Measurements from ENCODE around the gene BSG.
"Not testable (repeated sequence)": the region's sequence is repeated elsewhere in the genome, so short reads cannot be mapped to it uniquely, and the experiment has no call there.

BSG gene

DNA sequence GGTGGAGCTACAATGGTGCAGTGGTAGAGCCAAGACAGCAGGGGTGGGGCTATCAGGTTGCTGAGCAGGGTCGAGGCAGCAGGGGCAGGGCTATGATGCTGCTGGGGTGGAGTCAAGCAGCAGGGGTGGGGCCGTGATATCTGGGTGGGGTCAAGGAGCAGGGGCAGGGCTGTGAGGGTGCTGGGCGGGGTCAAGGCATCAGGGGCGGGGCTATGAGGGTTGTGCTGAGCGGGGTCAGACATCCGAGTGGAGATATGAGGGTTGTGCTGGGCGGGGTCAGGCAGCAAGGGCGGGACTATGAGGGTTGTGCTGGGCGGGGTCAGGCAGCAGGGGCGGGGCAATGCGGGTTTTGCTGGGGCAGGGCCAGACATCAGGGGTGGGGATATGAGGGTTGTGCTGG lies 32.0 kb downstream of the BSG start:
- no peak for DNase-seq (ENCODE audit: low read depth)

DNA sequence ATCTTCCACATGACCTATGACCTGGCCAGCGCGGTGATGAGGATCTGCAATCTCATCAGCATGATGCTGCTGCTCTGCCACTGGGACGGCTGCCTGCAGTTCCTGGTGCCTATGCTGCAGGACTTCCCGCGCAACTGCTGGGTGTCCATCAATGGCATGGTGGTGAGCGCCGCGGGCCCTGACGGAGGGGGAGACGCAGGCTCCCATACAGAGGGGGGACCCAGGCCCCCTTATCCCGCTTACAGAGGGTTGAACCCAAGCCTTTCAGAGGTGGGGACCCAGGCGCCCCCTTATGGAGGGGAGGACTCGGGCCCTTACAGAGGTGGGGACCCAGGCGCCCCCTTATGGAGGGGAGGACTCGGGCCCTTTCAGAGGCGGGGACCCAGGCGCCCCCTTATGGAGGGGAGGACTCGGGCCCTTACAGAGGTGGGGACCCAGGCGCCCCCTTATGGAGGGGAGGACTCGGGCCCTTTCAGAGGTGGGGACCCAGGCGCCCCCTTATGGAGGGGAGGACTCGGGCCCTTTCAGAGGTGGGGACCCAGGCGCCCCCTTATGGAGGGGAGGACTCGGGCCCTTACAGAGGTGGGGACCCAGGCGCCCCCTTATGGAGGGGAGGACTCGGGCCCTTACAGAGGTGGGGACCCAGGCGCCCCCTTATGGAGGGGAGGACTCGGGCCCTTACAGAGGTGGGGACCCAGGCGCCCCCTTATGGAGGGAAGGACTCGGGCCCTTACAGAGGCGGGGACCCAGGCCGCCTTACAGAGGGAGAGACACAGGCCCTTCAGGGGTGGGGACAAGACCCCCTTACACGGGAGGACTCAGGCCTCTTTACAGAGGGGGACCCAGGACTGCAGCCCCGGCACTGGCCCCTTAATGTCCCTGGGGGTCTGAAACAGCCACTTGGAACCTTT lies 32.9 kb downstream of the BSG start:
- not testable (repeated sequence) for DNase-seq (ENCODE audit: low read depth)

DNA sequence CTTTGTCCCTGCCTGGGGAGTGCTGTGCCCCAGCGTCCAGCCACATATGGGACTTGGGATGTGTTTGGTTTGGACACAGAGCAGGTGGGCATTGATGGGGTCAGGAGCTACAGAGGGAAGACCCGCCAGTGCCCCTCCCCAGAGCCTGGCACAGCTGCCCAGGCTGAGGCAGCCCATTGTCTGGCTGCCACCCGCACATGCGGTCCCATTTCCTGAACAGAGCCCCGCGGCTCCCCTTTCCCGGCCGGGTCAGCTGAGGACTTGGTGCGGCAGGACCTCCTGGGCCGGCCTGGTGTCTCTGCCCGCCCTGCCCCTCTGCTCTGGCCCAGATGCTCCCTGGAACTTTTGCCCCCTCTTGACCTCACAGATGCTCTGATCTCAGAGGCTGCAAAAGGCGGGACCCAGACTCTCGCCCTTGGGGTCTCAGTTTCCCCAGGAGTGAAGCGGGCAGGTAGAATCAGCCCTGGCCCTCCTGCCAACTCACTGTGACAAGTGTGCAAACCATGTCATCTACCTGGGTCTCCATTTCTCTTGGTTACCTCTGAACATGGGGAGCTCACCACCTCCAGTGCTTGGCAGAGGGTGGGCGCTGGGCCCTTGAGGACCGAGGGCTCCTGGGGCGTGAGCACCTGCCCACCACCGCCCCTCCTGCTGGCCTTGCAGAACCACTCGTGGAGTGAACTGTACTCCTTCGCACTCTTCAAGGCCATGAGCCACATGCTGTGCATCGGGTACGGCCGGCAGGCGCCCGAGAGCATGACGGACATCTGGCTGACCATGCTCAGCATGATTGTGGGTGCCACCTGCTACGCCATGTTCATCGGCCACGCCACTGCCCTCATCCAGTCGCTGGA lies 35.1 kb downstream of the BSG start:
- DNase-seq (ENCODE audit: low read depth) = no peak

DNA sequence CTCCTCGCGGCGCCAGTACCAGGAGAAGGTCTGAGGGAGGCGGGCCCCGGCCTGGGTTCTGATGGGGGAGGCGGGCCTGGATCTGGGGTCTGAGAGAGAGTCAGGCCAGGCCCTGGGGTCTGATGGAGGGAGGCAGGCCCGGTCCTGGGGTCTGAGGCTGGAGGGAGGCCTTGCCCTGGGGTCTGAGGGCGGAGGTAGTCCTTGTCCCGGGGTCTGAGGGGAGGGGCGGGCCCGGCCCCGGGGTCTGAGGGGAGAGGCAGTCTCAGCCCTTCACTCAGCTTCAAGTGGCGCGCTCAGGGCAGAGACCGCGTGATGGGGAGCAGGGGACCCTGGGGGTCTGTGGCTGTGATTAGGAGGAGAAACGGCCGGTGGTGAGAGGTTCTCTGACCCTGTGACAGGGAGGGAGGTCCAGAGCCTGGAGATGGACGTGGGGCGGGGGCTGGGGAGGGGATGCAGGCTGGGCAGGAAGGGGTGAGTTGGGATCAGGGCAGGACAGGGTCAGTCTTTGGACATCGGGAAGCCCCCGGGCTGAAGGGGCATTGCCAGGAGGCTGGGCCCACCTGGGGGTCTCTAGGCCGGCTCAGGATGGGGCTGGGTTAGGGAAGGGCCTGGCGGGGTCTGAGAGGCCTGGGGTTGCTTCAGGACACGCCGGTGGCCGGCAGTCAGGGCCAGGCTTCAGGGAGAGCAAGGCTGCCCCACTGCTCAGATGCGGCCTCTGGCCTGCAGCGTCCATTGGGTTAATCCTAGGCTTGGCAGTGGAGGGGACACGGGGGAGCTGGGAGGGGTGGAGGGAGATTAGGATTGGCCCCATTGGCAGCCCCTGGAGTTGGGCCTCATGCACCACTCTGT lies 36.0 kb downstream of the BSG start:
- DNase-seq (ENCODE audit: low read depth) = no peak

DNA sequence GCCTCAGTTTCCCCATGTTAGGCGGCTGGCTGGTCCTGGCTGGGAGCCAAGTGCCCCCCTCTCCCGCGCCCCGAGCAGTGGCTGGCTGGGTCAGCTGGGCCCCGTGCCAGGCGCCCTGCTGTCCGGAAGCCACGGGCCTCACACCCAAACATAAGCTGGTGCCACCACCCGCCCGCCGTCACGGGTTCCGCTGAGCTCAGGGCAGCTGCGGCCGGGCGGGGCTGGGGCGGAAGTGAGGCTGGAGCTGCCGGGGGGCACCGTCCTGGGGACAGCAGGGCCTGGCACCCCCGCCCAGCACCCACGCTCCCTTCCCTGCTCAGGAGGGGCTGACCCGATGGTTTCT lies 36.6 kb downstream of the BSG start:
- DNase-seq (ENCODE audit: low read depth) = no peak

DNA sequence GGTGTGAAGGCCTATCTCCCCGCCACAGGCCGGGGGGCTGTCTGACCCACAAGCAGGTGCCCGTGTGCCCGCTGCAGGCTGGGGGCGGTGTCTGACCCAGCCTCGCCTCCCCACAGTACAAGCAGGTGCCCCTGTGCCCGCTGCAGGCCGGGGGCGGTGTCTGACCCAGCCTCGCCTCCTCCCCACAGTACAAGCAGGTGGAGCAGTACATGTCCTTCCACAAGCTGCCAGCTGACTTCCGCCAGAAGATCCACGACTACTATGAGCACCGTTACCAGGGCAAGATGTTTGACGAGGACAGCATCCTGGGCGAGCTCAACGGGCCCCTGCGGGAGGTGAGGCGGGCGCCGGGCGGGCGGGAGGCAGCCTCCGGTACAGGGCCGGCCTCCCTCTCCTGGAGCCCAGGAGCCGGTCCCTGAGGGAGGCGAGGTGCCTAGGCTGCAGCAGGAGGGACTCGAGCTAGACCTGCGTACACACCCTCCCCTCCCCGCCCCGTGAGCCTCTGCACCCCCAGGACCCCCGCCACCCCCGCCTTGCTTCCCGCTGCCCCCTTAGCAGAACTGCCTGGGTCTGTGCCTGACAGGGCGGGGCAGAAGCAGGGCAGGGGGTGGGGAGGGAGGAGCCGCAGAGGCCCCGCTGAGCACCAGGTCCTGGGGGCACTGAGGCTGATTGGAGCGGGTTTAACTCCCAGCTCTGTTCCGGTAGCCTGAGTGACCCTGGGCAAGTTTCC lies 37.8 kb downstream of the BSG start:
- no peak for DNase-seq (ENCODE audit: low read depth)

DNA sequence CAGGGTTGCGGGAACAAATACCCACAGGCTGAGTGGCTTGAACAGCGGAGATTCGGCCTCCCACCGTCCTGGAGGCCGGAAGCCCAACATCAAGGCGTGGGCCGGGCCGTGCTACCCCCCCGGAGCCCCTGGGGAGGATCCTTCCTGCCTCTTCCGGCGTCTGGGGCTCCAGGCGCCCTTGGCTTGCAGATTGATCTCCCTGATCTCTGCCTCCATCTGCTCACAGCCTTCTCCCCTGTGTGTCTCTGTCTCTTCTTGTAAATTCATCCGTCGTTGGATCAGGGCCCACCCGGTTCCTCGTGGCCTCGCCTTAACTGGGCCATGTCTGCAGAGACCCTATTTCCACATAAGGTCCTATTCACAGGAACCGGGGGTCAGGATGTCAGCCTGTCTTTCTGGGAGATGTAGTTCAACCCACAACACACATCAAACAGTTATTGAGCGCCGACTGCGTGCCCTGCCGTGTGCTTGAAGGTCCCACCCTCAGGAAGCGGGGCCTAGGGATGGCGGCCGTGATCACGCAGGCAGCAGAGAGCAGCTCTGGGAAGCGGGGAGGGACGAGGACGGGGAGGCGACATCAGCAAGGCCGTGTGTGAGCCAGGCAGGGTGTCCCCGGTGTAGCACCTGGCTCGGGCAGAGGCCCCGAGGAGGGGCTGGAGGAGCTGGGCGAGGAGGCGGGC lies 38.5 kb downstream of the BSG start:
- DNase-seq (ENCODE audit: low read depth) = peak; percentile 29

DNA sequence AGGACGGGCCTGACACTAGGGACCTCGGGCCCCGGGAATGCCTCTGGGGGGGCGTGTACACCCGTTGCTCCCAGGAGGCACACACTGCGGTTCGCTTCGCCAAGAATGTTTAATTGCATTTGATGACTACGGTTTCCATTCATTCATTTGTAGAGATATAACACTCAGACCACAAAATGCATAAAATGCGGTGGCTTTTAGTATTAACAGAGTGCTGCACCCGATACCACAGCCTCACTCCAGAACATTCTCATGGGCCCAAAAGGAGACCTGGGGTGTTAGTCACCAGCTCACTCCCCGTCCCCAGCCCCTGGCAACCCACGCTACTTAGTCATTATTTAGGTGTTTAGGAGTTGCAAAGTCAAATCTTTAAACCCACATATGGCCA lies 39.1 kb downstream of the BSG start:
- peak; percentile 50 for DNase-seq (ENCODE audit: low read depth)

DNA sequence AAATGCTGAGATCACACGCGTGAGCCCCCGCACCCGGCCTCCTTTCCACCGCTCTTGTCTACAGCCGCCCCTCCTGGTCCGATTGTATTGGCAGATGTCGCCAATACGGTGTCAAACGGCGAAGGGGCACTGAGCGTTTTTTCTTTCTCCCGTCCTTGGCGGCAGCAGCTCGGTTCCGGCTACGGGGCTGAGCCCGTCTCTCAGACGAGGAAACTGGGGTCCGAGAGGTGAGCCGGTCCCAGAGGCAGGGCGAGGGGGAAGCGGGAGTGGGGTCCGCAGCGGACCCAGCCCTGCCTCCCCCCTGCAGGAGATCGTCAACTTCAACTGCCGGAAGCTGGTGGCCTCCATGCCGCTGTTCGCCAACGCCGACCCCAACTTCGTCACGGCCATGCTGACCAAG lies 40.5 kb downstream of the BSG start:
- no peak for DNase-seq (ENCODE audit: low read depth)

DNA sequence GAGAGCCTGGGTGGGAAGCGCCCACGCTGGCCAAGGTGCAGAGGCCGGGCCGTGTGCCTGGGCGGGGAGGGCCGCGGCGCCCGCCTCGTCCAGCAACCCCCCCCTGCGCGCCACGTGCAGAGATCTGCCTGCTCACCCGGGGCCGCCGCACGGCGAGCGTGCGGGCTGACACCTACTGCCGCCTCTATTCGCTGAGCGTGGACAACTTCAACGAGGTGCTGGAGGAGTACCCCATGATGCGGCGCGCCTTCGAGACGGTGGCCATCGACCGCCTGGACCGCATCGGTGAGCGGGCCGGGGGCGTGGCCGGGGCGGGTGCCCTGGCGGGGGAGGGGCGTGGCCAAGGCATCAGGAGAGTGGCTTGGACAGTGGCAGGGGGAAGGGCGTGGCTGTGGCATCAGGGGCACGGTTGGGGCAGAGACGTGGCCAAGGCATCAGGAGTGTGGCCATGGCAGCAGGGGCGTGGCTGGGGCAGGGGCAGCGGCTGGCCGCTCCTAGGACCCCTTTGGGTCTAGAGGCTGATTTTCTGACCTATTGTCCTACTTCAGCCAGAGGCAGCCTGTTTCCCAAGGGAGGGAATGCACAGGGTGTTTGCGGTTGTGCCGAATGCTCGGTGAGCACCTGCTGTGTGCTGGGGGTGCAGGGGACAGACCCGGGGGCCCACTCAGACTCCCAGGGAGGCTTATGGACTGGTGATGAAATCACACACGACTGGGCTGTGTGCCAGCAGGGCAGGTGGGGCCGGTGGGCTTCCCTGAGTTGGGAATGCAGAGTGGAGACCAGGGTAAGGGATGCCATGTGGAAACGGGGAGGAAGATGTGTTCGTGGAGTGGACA lies 41.6 kb downstream of the BSG start:
- DNase-seq (ENCODE audit: low read depth) = no peak

DNA sequence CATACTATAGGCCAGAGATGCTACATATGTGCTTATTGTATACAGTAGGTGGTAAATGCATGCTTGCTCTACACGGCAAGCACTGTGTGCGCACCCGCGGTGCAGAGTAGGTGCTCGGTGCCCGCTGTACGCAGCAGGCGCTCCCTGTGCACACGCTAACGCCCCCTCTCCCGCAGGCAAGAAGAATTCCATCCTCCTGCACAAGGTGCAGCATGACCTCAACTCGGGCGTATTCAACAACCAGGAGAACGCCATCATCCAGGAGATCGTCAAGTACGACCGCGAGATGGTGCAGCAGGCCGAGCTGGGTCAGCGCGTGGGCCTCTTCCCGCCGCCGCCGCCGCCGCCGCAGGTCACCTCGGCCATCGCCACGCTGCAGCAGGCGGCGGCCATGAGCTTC lies 43.2 kb downstream of the BSG start:
- DNase-seq (ENCODE audit: low read depth) = no peak

DNA sequence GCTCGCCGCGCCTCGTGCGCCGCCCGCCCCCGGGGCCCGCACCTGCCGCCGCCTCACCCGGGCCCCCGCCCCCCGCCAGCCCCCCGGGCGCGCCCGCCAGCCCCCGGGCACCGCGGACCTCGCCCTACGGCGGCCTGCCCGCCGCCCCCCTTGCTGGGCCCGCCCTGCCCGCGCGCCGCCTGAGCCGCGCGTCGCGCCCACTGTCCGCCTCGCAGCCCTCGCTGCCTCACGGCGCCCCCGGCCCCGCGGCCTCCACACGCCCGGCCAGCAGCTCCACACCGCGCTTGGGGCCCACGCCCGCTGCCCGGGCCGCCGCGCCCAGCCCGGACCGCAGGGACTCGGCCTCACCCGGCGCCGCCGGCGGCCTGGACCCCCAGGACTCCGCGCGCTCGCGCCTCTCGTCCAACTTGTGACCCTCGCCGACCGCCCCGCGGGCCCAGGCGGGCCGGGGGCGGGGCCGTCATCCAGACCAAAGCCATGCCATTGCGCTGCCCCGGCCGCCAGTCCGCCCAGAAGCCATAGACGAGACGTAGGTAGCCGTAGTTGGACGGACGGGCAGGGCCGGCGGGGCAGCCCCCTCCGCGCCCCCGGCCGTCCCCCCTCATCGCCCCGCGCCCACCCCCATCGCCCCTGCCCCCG lies 43.8 kb downstream of the BSG start:
- no peak for DNase-seq (ENCODE audit: low read depth)

DNA sequence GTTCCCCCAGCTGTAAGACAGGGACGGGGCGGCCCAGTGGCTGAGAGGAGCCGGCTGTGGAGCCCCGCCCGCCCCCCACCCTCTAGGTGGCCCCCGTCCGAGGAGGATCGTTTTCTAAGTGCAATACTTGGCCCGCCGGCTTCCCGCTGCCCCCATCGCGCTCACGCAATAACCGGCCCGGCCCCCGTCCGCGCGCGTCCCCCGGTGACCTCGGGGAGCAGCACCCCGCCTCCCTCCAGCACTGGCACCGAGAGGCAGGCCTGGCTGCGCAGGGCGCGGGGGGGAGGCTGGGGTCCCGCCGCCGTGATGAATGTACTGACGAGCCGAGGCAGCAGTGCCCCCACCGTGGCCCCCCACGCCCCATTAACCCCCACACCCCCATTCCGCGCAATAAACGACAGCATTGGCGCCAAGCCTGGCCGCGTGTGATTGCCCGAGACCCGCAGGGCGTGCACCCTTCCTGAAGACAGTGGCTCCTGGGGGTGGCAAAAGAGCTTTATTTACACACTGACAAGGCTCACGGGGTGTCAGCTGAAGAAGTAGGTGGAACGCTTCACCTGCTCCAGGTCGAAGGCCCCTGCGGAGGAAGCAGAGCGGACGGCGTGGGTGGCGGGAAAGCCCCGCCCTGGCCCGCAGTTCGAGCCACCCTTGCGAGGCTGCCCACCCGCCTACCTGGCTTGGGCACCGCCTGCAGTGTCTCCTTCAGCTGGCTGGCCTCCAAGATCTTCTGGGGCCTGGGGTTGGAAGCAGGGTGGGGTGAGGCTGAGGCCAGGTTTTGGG lies 44.5 kb downstream of the BSG start:
- DNase-seq (ENCODE audit: low read depth) = no peak

DNA sequence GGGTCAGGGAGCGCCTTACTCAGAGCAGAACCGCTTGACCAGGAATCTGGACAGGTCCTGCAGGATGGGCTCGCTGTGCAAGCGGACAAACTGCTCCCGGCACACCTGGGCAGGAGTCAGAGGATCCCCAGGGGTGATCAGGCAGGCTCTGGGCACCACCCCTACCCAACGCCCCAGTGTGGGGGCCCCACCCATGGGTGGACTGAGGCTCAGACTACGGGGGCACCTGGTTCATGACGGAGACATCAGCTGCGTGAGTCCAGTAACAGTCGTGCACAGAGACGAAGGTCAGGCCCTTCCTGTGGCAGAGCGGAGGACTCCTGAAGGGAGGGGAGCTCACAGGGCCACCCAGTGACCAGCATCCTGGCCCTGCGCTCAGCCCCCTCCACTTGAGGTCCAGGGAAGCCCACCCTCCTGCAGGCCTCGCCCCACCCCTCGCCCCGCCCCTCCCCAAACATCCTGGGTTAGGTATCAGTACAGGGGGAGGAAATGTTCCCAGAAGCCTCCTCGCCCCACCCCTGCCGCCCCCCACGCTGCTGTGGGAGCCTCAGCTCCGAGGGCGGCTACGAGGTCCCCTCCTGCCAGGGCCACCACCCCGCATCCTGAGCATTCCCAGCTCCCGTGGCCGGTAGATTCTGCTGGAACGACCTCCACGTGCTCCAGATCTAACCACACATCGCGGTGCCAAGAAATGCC lies 45.3 kb downstream of the BSG start:
- no peak for DNase-seq (ENCODE audit: low read depth)

DNA sequence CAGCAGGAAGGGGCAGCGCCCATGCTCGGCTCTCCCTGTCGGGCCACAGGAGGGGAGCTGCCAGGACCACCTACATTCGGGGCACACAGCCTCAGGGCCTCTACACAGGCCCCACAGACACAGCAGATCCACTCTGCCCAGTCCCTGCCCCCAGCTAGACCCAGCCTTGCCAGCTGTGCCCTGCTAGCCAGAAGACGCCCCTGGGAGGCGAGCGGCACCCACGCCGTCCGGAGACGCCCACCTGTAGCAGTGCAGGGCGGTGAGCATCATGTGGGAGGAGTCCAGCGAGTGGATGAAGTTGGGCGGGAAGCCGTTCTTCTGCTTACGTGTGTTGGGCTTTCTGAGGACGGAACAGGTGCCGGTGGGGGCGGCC lies 45.8 kb downstream of the BSG start:
- no peak for DNase-seq (ENCODE audit: low read depth)

DNA sequence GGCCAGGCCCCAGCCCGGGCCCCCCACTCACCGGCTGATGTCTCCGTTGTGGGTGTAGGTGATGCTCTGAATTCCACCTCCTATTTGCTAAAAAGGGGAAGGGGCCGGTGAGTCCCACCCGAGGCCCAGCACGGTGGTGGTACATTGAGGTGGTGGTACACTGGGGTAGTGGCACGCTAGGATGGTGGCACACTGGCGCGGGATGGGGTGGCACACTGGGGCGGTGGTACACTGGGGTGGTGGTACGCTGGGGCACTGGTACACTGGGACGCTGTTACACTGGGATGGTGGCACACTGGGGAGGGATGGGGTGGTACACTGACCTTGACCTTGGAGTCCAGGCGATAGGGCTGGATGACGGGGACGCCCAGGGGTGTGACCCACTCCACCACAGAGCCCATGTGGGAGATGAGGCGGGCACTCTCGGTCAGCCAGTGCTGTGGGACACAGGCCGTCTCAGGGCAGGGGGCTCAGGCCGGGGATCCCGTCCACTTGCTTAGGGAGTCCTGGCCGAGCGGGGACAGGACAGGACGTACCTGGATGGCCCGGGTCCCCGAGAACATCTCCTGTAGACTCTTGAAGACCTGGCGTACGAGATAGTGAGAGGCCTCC lies 46.4 kb downstream of the BSG start:
- no peak for DNase-seq (ENCODE audit: low read depth)

DNA sequence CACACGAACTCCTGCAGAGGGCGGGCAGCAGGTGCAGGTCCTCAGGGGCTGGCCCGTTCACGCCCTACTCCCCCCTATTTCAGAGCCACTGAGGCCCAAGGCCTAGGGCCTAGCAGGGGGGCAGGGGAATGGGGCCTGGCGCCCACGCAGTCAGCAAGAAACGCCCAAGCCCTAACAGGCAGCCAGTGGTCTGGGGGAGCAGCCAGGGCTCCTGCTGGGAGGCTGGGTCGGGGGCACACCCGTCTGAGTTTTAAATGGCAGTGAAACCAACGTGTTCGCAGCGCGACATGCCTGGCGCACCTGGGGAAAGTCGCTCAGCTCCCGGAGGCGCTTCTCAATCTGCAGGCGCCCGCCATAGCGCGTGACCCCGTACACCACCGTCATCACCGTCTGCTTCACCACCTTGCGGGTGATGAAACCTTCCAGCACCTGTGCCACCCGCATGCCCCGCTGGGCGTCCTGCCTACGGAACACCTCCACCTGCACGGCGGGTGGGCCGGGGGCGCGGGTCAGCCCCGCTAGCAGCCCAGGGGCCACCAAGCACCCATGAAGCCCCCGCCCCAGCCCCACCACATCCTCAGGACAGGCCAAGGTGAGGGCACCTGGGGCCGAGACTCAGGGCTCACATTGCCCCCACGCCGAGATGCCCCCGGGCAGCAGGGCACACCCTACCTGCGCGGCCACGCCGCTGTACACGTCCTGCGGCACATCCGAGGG lies 47.0 kb downstream of the BSG start:
- DNase-seq (ENCODE audit: low read depth) = no peak

Measured in stimulated activated CD8-positive, alpha-beta memory T cell treated with anti-CD3 and anti-CD28 coated beads, Interleukin-12 subunit alpha, Interleukin-12 subunit beta, amount 100 ng/mL, for 4 hours (primary cell).